GM19463 (cell line): ENCODE data around the gene SDK1.

Source experiments
- ATAC-seq: cut with Tn5 transposase; IDR thresholded peaks from one replicate; pipeline ENCODE4 v1.9.1; 2021; ENCODE audit warnings: mild to moderate bottlenecking, moderate library complexity; ENCODE audit not compliant: unreplicated experiment

Gene SDK1

GRCh38 chr7:3778345-3778744 lies 477.3 kb downstream of the SDK1 start:
- ATAC-seq: no peak

GRCh38 chr7:3780016-3780415 lies 479.0 kb downstream of the SDK1 start:
- no peak for ATAC-seq

GRCh38 chr7:3780525-3780924 lies 479.5 kb downstream of the SDK1 start:
- ATAC-seq: no peak

- ATAC-seq: no peak
Measured at GRCh38 chr7:3781607-3782006, 480.6 kb downstream of the SDK1 start.

GRCh38 chr7:3787717-3788264 lies 486.7 kb downstream of the SDK1 start:
- ATAC-seq: no peak

- ATAC-seq: no peak
Measured at GRCh38 chr7:3790803-3791202, 489.8 kb downstream of the SDK1 start.

GRCh38 chr7:3791327-3791726 lies 490.3 kb downstream of the SDK1 start:
- no peak for ATAC-seq

- ATAC-seq: no peak
Measured at GRCh38 chr7:3795141-3795540, 494.1 kb downstream of the SDK1 start.

GRCh38 chr7:3795781-3796180 lies 494.7 kb downstream of the SDK1 start:
- ATAC-seq: no peak

- no peak for ATAC-seq
Measured at GRCh38 chr7:3805151-3805550, 504.1 kb downstream of the SDK1 start.

- ATAC-seq: no peak
Measured at GRCh38 chr7:3806516-3806915, 505.5 kb downstream of the SDK1 start.

- ATAC-seq: no peak
Measured at GRCh38 chr7:3807824-3808223, 506.8 kb downstream of the SDK1 start.

GRCh38 chr7:3821488-3821887 lies 520.4 kb downstream of the SDK1 start:
- ATAC-seq: no peak

- ATAC-seq: no peak
Measured at GRCh38 chr7:3825491-3825890, 524.4 kb downstream of the SDK1 start.

GRCh38 chr7:3832199-3832598 lies 531.1 kb downstream of the SDK1 start:
- ATAC-seq: no peak

- ATAC-seq: no peak
Measured at GRCh38 chr7:3835109-3835508, 534.1 kb downstream of the SDK1 start.

GRCh38 chr7:3836855-3837254 lies 535.8 kb downstream of the SDK1 start:
- no peak for ATAC-seq

- ATAC-seq: no peak
Measured at GRCh38 chr7:3844540-3845151, 543.6 kb downstream of the SDK1 start.

GRCh38 chr7:3846738-3847137 lies 545.7 kb downstream of the SDK1 start:
- no peak for ATAC-seq

GRCh38 chr7:3847336-3847735 lies 546.3 kb downstream of the SDK1 start:
- ATAC-seq: no peak

- ATAC-seq: no peak
Measured at GRCh38 chr7:3859431-3859830, 558.4 kb downstream of the SDK1 start.

- no peak for ATAC-seq
Measured at GRCh38 chr7:3860932-3861331, 559.9 kb downstream of the SDK1 start.

GRCh38 chr7:3861386-3861785 lies 560.3 kb downstream of the SDK1 start:
- no peak for ATAC-seq
